ENCODE data around the gene TTLL1. TPM values are rescaled to one million over a fixed set of nuclear protein-coding genes. Genes with fewer than 3 reads are reported as not detected.

Gene TTLL1
- total and polyA plus RNA-seq, 4 donors: 0.50 to 2.2 (median 1.1) TPM

GRCh38 chr22:43126501-43127165, 37.4 kb upstream of the TTLL1 start:
- WGBS: 76% methylated on average over 5 of the region's 5 CpGs
- no peak for TF ChIP-seq GABPA (IDR thresholded peaks at IDR 0.05 in 1 of 2, conservative IDR thresholded peaks at IDR 0.05 in 1 of 2)
- no peak for TF ChIP-seq HNF4G (IDR thresholded peaks at IDR 0.05)
- TF ChIP-seq CTCF (IDR thresholded peaks at IDR 0.05; ENCODE audit: low read depth, low read length, missing input control): no peak
- no peak for TF ChIP-seq NR2F2 (IDR thresholded peaks at IDR 0.05)
- no peak for TF ChIP-seq ATF3 (IDR thresholded peaks at IDR 0.05)
- TF ChIP-seq ZBTB33 (IDR thresholded peaks at IDR 0.05): no peak
- no peak for TF ChIP-seq FOXA2 (IDR thresholded peaks at IDR 0.05)
- Histone ChIP-seq H3K9me3 (ENCODE audit: control insufficient read depth in 4 of 4, low read length in 3 of 4) (no peaks in the 10 kb centered on the region), H3K9ac (ENCODE audit: low read depth in 1 of 2, low read length in 2 of 2) (no peak overlapping the region), H3K27ac (ENCODE audit: low read depth in 1 of 2, low read length in 2 of 2) (no peak overlapping the region), H3K36me3 (ENCODE audit: control insufficient read depth in 4 of 4, insufficient read depth in 3 of 4, low read depth in 1 of 4, low read length in 3 of 4) (peaks cover 0 to 3% (median 0%) of the 10 kb centered on the region in 4 donors), H3K4me1 (ENCODE audit: control insufficient read depth in 4 of 4, insufficient read depth in 4 of 4, low read length in 3 of 4) (peaks cover 0 to 8% (median 4%) of the 10 kb centered on the region in 4 donors), H3K4me3 (ENCODE audit: low read depth in 1 of 3, low read length in 3 of 3) (no peak overlapping the region), H3K27me3 (ENCODE audit: control insufficient read depth in 4 of 4, insufficient read depth in 4 of 4, low read length in 3 of 4) (no peaks in the 10 kb centered on the region)
- no peak for DNase-seq (ENCODE audit: low spot score)

- no peak for DNase-seq (ENCODE audit: low spot score)
- no peak overlapping the region for H3K9ac ChIP-seq (ENCODE audit: low read depth in 1 of 2, low read length in 2 of 2)
- H3K9me3 ChIP-seq (ENCODE audit: control insufficient read depth in 4 of 4, low read length in 3 of 4): no peaks in the 10 kb centered on the region
- H3K27ac ChIP-seq (ENCODE audit: low read depth in 1 of 2, low read length in 2 of 2): no peak overlapping the region
- H3K4me3 ChIP-seq (ENCODE audit: low read depth in 1 of 3, low read length in 3 of 3): no peak overlapping the region
- WGBS: 75% methylated on average over 7 of the region's 7 CpGs
- peaks cover 0 to 8% (median 4%) of the 10 kb centered on the region in 4 donors for H3K4me1 ChIP-seq (ENCODE audit: control insufficient read depth in 4 of 4, insufficient read depth in 4 of 4, low read length in 3 of 4)
- TF ChIP-seq JUND (IDR thresholded peaks at IDR 0.05): no peak
- no peak for TF ChIP-seq EGR1 (IDR thresholded peaks at IDR 0.05; ENCODE audit: low read depth in 2 of 2)
- TF ChIP-seq SP1 (IDR thresholded peaks at IDR 0.05): no peak
- TF ChIP-seq FOXA2 (IDR thresholded peaks at IDR 0.05): no peak
- no peak for TF ChIP-seq HNF4A (conservative IDR thresholded peaks at IDR 0.05)
- TF ChIP-seq TAF1 (conservative IDR thresholded peaks at IDR 0.05): no peak
- no peak for TF ChIP-seq FOXA1 (IDR thresholded peaks at IDR 0.05)
- TF ChIP-seq NR2F2 (IDR thresholded peaks at IDR 0.05): no peak
- TF ChIP-seq GABPA (IDR thresholded peaks at IDR 0.05 in 1 of 2, conservative IDR thresholded peaks at IDR 0.05 in 1 of 2): no peak
- no peak for TF ChIP-seq RAD21 (IDR thresholded peaks at IDR 0.05)
- no peak for TF ChIP-seq ATF3 (IDR thresholded peaks at IDR 0.05)
- no peaks in the 10 kb centered on the region for H3K27me3 ChIP-seq (ENCODE audit: control insufficient read depth in 4 of 4, insufficient read depth in 4 of 4, low read length in 3 of 4)
- H3K36me3 ChIP-seq (ENCODE audit: control insufficient read depth in 4 of 4, insufficient read depth in 3 of 4, low read depth in 1 of 4, low read length in 3 of 4): no peaks in the 10 kb centered on the region
These were observed 29.8 kb upstream of the TTLL1 start for GRCh38 chr22:43118953-43119458.

All from liver (tissue), 9 donors.